C4-2B (cell line): ENCODE data around the gene NBPF1.
"Not testable (repeated sequence)": the region's sequence is repeated elsewhere in the genome, so short reads cannot be mapped to it uniquely, and the experiment has no call there.

Experiments used
- ZFX ChIP-seq: fragments of 450-650 bp; IDR thresholded peaks from 2 replicates; pipeline ENCODE4 v1.6.1; 2017
- TF ChIP-seq, protein P1 (sequence below): fragments of 450-650 bp; conservative IDR thresholded peaks from 2 replicates; pipeline ENCODE4 v1.5.1; 2017; ENCODE audit warnings: mild to moderate bottlenecking

DNA sequence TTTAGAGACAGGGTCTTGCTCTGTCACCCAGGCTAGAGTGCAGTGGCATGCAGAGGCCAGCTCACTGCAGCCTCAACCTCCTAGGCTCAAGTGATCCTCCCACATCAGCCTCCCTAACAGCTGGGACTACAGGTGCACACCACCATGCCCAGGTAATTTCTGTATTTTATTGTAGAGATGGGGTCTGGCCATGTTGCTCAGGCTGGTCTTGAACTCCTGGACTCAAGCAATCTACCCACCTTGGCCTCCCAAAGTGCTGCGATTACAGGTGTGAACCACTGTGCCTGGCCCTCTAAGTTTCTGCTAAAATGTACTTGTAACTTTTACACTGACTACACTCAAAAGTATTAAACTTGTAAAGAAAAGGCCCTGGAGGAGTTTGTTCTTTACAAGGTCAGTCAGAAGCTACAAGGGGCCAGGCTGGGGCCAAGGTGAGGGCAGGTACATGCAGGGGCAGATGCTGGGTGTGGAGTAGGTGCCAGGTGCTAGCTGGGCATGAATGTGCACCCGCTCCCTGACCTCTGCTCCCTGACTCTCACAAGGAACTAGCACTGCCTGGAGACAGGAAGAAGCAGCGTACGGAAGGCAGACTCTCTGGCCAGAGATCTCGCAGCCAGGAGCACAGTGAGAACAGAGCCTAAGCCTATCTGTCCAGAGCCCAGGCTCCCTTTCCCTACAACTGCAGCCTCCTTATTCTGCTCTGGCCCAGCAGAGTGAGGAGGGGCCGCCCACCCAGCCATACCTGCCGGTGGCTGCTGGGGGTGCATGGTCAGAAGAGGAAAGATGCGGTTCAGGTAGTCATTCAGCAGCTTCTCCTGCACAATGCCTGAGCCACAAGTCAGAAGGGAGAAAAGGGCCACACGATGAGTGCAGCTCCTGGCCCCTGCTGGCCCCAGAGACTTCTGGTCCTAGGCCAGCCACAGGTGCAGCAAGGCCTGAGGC is 28.9 kb upstream of the NBPF1 start:
- TF ChIP-seq, protein P1, sequence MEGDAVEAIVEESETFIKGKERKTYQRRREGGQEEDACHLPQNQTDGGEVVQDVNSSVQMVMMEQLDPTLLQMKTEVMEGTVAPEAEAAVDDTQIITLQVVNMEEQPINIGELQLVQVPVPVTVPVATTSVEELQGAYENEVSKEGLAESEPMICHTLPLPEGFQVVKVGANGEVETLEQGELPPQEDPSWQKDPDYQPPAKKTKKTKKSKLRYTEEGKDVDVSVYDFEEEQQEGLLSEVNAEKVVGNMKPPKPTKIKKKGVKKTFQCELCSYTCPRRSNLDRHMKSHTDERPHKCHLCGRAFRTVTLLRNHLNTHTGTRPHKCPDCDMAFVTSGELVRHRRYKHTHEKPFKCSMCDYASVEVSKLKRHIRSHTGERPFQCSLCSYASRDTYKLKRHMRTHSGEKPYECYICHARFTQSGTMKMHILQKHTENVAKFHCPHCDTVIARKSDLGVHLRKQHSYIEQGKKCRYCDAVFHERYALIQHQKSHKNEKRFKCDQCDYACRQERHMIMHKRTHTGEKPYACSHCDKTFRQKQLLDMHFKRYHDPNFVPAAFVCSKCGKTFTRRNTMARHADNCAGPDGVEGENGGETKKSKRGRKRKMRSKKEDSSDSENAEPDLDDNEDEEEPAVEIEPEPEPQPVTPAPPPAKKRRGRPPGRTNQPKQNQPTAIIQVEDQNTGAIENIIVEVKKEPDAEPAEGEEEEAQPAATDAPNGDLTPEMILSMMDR, result not testable (repeated sequence)
- TF ChIP-seq ZFX, result not testable (repeated sequence)
